ENCODE results near the gene RANBP10. TPM values are rescaled to one million over a fixed set of nuclear protein-coding genes. Genes with fewer than 3 reads are reported as not detected.
A peak's percentile ranks its signal among the peaks of the same experiment; 100 is the strongest.

The RANBP10 gene
- total and polyA plus RNA-seq, 2 of the 13 experiments (the other 11 are each of a cell fraction or from before 2014, with no cell fraction given): 9.2 to 22.7 TPM

GRCh38 chr16:67804853-67805542 is 1.4 kb downstream of the RANBP10 start (continued):
- TF ChIP-seq FOXM1 (CRISPR knock-in tag; IDR thresholded peaks at IDR 0.05): no peak
- TF ChIP-seq ONECUT2 (CRISPR knock-in tag; IDR thresholded peaks at IDR 0.05): no peak
- no peak for TF ChIP-seq ZNF768 (CRISPR knock-in tag; IDR thresholded peaks at IDR 0.05)
- no peak for TF ChIP-seq RBM22 (optimal IDR thresholded peaks at IDR 0.05; ENCODE audit: low read length)
- no peak for TF ChIP-seq ZBTB7A (CRISPR knock-in tag; IDR thresholded peaks at IDR 0.05)
- TF ChIP-seq YEATS4 (CRISPR knock-in tag; IDR thresholded peaks at IDR 0.05; ENCODE audit: borderline replicate concordance): no peak
- TF ChIP-seq HNF4A (CRISPR knock-in tag; IDR thresholded peaks at IDR 0.05): no peak
- no peak for TF ChIP-seq SRY (CRISPR knock-in tag; IDR thresholded peaks at IDR 0.05)
- no peak for TF ChIP-seq LCORL (IDR thresholded peaks at IDR 0.05)
- TF ChIP-seq LCORL (CRISPR knock-in tag; IDR thresholded peaks at IDR 0.05): no peak
- TF ChIP-seq, protein P1, sequence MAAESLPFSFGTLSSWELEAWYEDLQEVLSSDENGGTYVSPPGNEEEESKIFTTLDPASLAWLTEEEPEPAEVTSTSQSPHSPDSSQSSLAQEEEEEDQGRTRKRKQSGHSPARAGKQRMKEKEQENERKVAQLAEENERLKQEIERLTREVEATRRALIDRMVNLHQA (CRISPR knock-in tag; IDR thresholded peaks at IDR 0.05): no peak
- no peak for TF ChIP-seq CENPX (CRISPR knock-in tag; IDR thresholded peaks at IDR 0.05)
- no peak for TF ChIP-seq ZNF431 (CRISPR knock-in tag; IDR thresholded peaks at IDR 0.05; ENCODE audit: borderline replicate concordance, low read depth)
- TF ChIP-seq ATF7 (IDR thresholded peaks at IDR 0.05): peak; percentile 48; the same call in 1 of the 2 replicates
- TF ChIP-seq ATF7 (CRISPR knock-in tag; IDR thresholded peaks at IDR 0.05): no peak
- TF ChIP-seq UBTF (CRISPR knock-in tag; IDR thresholded peaks at IDR 0.05): no peak
- no peak for TF ChIP-seq ZBTB49 (CRISPR knock-in tag; IDR thresholded peaks at IDR 0.05; ENCODE audit: borderline replicate concordance)
- TF ChIP-seq, protein P2, sequence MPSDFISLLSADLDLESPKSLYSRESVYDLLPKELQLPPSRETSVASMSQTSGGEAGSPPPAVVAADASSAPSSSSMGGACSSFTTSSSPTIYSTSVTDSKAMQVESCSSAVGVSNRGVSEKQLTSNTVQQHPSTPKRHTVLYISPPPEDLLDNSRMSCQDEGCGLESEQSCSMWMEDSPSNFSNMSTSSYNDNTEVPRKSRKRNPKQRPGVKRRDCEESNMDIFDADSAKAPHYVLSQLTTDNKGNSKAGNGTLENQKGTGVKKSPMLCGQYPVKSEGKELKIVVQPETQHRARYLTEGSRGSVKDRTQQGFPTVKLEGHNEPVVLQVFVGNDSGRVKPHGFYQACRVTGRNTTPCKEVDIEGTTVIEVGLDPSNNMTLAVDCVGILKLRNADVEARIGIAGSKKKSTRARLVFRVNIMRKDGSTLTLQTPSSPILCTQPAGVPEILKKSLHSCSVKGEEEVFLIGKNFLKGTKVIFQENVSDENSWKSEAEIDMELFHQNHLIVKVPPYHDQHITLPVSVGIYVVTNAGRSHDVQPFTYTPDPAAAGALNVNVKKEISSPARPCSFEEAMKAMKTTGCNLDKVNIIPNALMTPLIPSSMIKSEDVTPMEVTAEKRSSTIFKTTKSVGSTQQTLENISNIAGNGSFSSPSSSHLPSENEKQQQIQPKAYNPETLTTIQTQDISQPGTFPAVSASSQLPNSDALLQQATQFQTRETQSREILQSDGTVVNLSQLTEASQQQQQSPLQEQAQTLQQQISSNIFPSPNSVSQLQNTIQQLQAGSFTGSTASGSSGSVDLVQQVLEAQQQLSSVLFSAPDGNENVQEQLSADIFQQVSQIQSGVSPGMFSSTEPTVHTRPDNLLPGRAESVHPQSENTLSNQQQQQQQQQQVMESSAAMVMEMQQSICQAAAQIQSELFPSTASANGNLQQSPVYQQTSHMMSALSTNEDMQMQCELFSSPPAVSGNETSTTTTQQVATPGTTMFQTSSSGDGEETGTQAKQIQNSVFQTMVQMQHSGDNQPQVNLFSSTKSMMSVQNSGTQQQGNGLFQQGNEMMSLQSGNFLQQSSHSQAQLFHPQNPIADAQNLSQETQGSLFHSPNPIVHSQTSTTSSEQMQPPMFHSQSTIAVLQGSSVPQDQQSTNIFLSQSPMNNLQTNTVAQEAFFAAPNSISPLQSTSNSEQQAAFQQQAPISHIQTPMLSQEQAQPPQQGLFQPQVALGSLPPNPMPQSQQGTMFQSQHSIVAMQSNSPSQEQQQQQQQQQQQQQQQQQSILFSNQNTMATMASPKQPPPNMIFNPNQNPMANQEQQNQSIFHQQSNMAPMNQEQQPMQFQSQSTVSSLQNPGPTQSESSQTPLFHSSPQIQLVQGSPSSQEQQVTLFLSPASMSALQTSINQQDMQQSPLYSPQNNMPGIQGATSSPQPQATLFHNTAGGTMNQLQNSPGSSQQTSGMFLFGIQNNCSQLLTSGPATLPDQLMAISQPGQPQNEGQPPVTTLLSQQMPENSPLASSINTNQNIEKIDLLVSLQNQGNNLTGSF (CRISPR knock-in tag; IDR thresholded peaks at IDR 0.05): no peak
- 0 out of 2 replicates have a peak, but pooled peaks have one; percentile 33 for TF ChIP-seq CREM (IDR thresholded peaks at IDR 0.05)
- TF ChIP-seq CREM (CRISPR knock-in tag; IDR thresholded peaks at IDR 0.05): no peak

All from HepG2 (cell line).